ENCODE measurements around the gene RBBP9.

DNA sequence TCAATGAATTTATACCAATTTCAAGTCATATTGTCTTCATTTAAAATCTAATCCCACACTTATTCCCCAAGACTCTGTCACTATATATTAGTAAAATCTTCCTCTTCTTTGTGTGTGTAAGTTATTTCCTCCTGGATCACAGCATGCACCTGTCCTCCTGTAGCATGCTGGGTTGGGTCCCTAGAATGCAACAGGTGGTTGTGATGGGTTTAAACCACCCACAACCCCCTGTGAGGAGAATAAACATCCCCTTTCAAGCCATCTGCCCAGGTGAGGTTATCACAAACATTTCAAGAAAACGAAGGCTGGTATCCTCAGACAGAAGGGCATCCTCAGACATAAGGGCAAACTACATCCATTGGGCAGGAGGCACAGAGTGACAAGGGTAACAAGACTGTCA lies 56.6 kb downstream of the RBBP9 start:
- no peak for TF ChIP-seq EZH2 (IDR thresholded peaks at IDR 0.05; ENCODE audit: borderline replicate concordance, insufficient read depth, low read length, poor library complexity, severe bottlenecking)
- TF ChIP-seq, protein P1, sequence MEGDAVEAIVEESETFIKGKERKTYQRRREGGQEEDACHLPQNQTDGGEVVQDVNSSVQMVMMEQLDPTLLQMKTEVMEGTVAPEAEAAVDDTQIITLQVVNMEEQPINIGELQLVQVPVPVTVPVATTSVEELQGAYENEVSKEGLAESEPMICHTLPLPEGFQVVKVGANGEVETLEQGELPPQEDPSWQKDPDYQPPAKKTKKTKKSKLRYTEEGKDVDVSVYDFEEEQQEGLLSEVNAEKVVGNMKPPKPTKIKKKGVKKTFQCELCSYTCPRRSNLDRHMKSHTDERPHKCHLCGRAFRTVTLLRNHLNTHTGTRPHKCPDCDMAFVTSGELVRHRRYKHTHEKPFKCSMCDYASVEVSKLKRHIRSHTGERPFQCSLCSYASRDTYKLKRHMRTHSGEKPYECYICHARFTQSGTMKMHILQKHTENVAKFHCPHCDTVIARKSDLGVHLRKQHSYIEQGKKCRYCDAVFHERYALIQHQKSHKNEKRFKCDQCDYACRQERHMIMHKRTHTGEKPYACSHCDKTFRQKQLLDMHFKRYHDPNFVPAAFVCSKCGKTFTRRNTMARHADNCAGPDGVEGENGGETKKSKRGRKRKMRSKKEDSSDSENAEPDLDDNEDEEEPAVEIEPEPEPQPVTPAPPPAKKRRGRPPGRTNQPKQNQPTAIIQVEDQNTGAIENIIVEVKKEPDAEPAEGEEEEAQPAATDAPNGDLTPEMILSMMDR (IDR thresholded peaks at IDR 0.05; ENCODE audit: poor library complexity, severe bottlenecking), result no peak
- TF ChIP-seq POLR2AphosphoS5 (IDR thresholded peaks at IDR 0.05), result no peak
- TF ChIP-seq REST (IDR thresholded peaks at IDR 0.05; ENCODE audit: borderline replicate concordance), result no peak
- TF ChIP-seq MXI1 (conservative IDR thresholded peaks at IDR 0.05; ENCODE audit: poor library complexity, severe bottlenecking), result no peak
- no peak for TF ChIP-seq RAD21 (conservative IDR thresholded peaks at IDR 0.05)
- no peak for TF ChIP-seq EP300 (conservative IDR thresholded peaks at IDR 0.05; ENCODE audit: poor library complexity, severe bottlenecking)
- TF ChIP-seq TAF1 (IDR thresholded peaks at IDR 0.05; ENCODE audit: low read depth), result no peak
